Epithelial cell of esophagus (primary cell): Measurements from ENCODE around the gene RARS1.
"Not testable (repeated sequence)": the region's sequence is repeated elsewhere in the genome, so short reads cannot be mapped to it uniquely, and the experiment has no call there.

Source experiments
- DNase-seq: peaks from one replicate; pipeline ENCODE4 v3.0.0; 2010; ENCODE audit warnings: low read depth
- H3K4me3 ChIP-seq: 2 replicates; pipeline ENCODE4 v1.5.1; 2011; ENCODE audit warnings: mild to moderate bottlenecking, low read length, control low read depth
- CTCF ChIP-seq: IDR thresholded peaks from 2 replicates; pipeline ENCODE4 v1.5.1; 2011; ENCODE audit warnings: low read depth, mild to moderate bottlenecking, low read length, control low read depth, inconsistent platforms; ENCODE audit not compliant: insufficient read depth; ENCODE audit errors: missing control alignments

Gene RARS1

GRCh38 chr5:168531191-168531590 lies 44.9 kb downstream of the RARS1 start:
- no peak for DNase-seq
- no peak for TF ChIP-seq CTCF
- no peak overlapping the region for H3K4me3 ChIP-seq

DNA sequence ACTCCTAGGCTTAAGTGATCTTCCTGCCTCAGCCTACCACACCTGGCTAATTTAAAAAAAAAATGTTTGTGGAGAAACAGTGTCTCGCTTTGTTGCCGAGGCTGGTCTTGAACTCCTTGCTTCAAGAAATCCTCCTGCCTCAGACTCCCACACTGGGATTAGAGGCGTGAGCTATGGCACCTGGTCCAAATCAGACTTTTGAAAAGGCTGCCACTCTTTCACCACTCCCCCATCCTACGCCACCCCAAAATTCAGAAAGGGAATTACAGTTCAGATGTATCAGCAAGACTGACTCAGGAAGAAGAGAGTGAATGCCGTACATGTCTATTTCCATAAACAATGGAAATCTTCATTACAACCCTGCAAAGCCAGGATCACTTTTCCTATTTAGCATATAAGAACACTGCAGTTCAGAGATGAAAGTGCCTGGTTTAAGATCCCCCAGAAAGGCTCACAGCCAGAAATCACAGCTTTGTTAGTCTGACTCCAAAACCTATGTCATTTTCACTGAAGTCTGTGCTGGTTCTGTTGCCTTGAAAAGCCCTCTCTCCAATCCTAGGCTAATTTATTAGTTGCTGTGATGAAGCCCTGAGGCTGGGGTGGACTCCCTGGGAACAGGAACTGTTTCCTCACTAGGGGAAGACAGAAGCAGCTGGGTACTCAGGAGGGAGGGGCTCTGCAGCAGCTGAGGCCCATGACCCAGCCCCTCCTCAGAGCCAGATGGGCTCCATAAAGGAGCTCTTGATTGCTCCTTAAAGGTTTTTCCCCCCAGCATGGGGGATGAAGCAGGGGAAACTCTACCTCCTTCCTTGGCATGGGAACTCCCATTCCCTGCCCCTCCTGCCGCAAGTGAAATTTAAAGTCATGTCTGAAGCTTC lies 46.0 kb downstream of the RARS1 start:
- DNase-seq: no peak
- no peak overlapping the region for H3K4me3 ChIP-seq
- no peak for TF ChIP-seq CTCF

- H3K4me3 ChIP-seq, DNase-seq: not testable (repeated sequence)
Observed at GRCh38 chr5:168534351-168534750, 48.1 kb downstream of the RARS1 start.

GRCh38 chr5:168537176-168537575 lies 50.9 kb downstream of the RARS1 start:
- H3K4me3 ChIP-seq: no peak overlapping the region
- no peak for DNase-seq
- no peak for TF ChIP-seq CTCF

GRCh38 chr5:168549554-168549953 lies 63.3 kb downstream of the RARS1 start:
- TF ChIP-seq CTCF: no peak

DNA sequence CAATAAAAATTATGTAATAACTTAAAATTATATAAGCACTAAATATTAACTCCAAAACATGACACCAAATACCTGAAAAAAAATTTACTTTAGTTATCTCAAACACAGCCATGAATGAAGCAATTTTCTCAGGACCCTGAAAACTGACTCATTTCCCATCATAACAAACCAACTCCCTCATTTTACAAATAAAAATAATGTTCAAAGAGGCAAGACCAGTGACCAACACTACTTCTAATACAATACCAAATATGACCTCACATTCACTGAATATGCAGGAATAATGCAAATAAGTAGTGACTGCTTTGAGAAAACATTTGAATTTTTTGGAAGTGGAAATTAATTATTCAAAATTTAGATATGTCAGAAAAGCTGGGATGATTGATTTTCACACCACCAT lies 64.4 kb downstream of the RARS1 start:
- DNase-seq: no peak
- no peak for TF ChIP-seq CTCF
- no peak overlapping the region for H3K4me3 ChIP-seq

More at GRCh38 chr5:168549554-168549953, 63.3 kb downstream of the RARS1 start:
- H3K4me3 ChIP-seq: no peak overlapping the region
- DNase-seq: no peak

DNA sequence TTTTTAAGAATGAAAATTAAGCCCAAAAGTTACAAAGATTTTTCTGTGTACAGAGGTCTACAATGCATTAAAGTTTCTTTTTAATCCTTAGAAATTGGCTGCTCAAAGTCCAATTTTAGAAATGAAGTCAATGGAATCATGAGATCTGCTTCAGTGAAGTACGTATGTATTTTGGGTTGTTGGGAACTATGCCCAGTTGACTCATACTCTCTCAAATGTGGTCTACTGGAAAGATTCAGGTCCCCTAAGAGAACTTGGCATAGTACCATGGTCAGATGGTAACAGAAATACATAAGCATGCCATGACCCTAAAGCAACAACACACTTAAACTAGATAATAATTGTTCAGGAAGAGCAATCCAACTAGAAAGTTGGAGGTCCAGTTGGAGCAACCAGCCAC lies 65.9 kb downstream of the RARS1 start:
- TF ChIP-seq CTCF: no peak
- H3K4me3 ChIP-seq: no peak overlapping the region
- DNase-seq: no peak
